ENCODE results near the gene GOPC. TPM values are rescaled to one million over a fixed set of nuclear protein-coding genes. Genes with fewer than 3 reads are reported as not detected.

The GOPC gene
- total RNA-seq, 2 donors from 2014 or later, result 28.4 to 30.3 TPM

GRCh38 chr6:117525607-117526006 is 76.7 kb downstream of the GOPC start:
- no peak overlapping the region for H3K27ac ChIP-seq (ENCODE audit: low read depth, low read length)
- H3K9ac ChIP-seq (ENCODE audit: extremely low read depth, low read length, poor library complexity, severe bottlenecking), result no peak overlapping the region
- Mint-ChIP-seq H3K4me3 (no peak overlapping the region), H3K9me3 (no peaks in the 10 kb centered on the region), H3K36me3 (ENCODE audit: low read depth) (peaks cover 7% of the 10 kb centered on the region), H3K27me3 (ENCODE audit: insufficient read depth) (no peaks in the 10 kb centered on the region), H3K27ac (no peak overlapping the region), H3K4me1 (no peaks in the 10 kb centered on the region)
- WGBS, 2 experiments (ENCODE audit: insufficient coverage in 1 of 2, insufficient read length in 1 of 2), result 92% methylated on average over 2 of the region's 2 CpGs; no CpG with 5 or more reads in 1 of the 2 experiments
- no peak overlapping the region for H3K4me3 ChIP-seq (ENCODE audit: low read length)
- no peak for DNase-seq
- TF ChIP-seq CTCF (conservative IDR thresholded peaks at IDR 0.05), result no peak
- no peaks in the 10 kb centered on the region for H3K27me3 ChIP-seq (ENCODE audit: control insufficient read depth, insufficient read depth, low read length, poor library complexity, severe bottlenecking)
- H3K4me1 ChIP-seq (ENCODE audit: control insufficient read depth, insufficient read depth, low read length), result no peaks in the 10 kb centered on the region
- no peaks in the 10 kb centered on the region for H3K9me3 ChIP-seq (ENCODE audit: control insufficient read depth, low read length)
- H3K36me3 ChIP-seq (ENCODE audit: control insufficient read depth, insufficient read depth, low read length), result no peaks in the 10 kb centered on the region

GRCh38 chr6:117521791-117522502 is 80.4 kb downstream of the GOPC start:
- H3K4me1 Mint-ChIP-seq, result no peaks in the 10 kb centered on the region
- 92 to 94% methylated on average over 3 to 5 of the region's 5 CpGs for WGBS, 2 experiments (ENCODE audit: insufficient coverage in 1 of 2, insufficient read length in 1 of 2)
- Histone ChIP-seq H3K9ac (ENCODE audit: extremely low read depth, low read length, poor library complexity, severe bottlenecking) (no peak overlapping the region), H3K27me3 (ENCODE audit: control insufficient read depth, insufficient read depth, low read length, poor library complexity, severe bottlenecking) (no peaks in the 10 kb centered on the region), H3K36me3 (ENCODE audit: control insufficient read depth, insufficient read depth, low read length) (no peaks in the 10 kb centered on the region), H3K27ac (ENCODE audit: low read depth, low read length) (no peak overlapping the region), H3K9me3 (ENCODE audit: control insufficient read depth, low read length) (no peaks in the 10 kb centered on the region), H3K4me3 (ENCODE audit: low read length) (no peak overlapping the region), H3K4me1 (ENCODE audit: control insufficient read depth, insufficient read depth, low read length) (no peaks in the 10 kb centered on the region)
- no peak overlapping the region for H3K27ac Mint-ChIP-seq
- no peak for TF ChIP-seq CTCF (conservative IDR thresholded peaks at IDR 0.05)
- H3K27me3 Mint-ChIP-seq (ENCODE audit: insufficient read depth), result no peaks in the 10 kb centered on the region
- H3K4me3 Mint-ChIP-seq, result no peak overlapping the region
- H3K36me3 Mint-ChIP-seq (ENCODE audit: low read depth), result peaks cover 21% of the 10 kb centered on the region
- DNase-seq, result no peak
- H3K9me3 Mint-ChIP-seq, result no peaks in the 10 kb centered on the region

GRCh38 chr6:117520603-117521395 is 81.5 kb downstream of the GOPC start:
- TF ChIP-seq CTCF (conservative IDR thresholded peaks at IDR 0.05), result no peak
- no peak overlapping the region for H3K4me3 Mint-ChIP-seq
- H3K9ac ChIP-seq (ENCODE audit: extremely low read depth, low read length, poor library complexity, severe bottlenecking), result no peak overlapping the region
- H3K27me3 ChIP-seq (ENCODE audit: control insufficient read depth, insufficient read depth, low read length, poor library complexity, severe bottlenecking), result no peaks in the 10 kb centered on the region
- H3K27me3 Mint-ChIP-seq (ENCODE audit: insufficient read depth), result no peaks in the 10 kb centered on the region
- H3K4me1 Mint-ChIP-seq, result no peaks in the 10 kb centered on the region
- no peak overlapping the region for H3K27ac Mint-ChIP-seq
- peaks cover 2% of the 10 kb centered on the region for H3K9me3 Mint-ChIP-seq
- no peak overlapping the region for H3K4me3 ChIP-seq (ENCODE audit: low read length)
- no peaks in the 10 kb centered on the region for H3K36me3 ChIP-seq (ENCODE audit: control insufficient read depth, insufficient read depth, low read length)
- no peak for DNase-seq
- H3K4me1 ChIP-seq (ENCODE audit: control insufficient read depth, insufficient read depth, low read length), result no peaks in the 10 kb centered on the region
- H3K27ac ChIP-seq (ENCODE audit: low read depth, low read length), result no peak overlapping the region
- 86 to 100% methylated on average over 3 to 4 of the region's 4 CpGs for WGBS, 2 experiments (ENCODE audit: insufficient coverage in 1 of 2, insufficient read length in 1 of 2)
- peaks cover 23% of the 10 kb centered on the region for H3K36me3 Mint-ChIP-seq (ENCODE audit: low read depth)
- no peaks in the 10 kb centered on the region for H3K9me3 ChIP-seq (ENCODE audit: control insufficient read depth, low read length)
